Tibial artery (tissue), 4 donors: Measurements from ENCODE around the gene PIMREG.

Source experiments
- DNase-seq, 2 donors: peaks; one replicate each; pipeline ENCODE4 v3.0.0-alpha.2; 2019
- H3K27ac ChIP-seq, 2 donors: fragments of 200-600 bp; sonication (generic) in 1 of 2; 1 replicate in 1 of 2; 2 replicates in 1 of 2; pipeline ENCODE4 v1.5.1; 2018 to 2019; ENCODE audit warnings: mild to moderate bottlenecking in 1 of 2
- H3K27me3 ChIP-seq, 2 donors: fragments of 200-600 bp; sonication (generic) in 1 of 2; one replicate each; pipeline versions ENCODE4 v1.5.1 to v1.6.0; 2016 to 2019
- H3K36me3 ChIP-seq, 3 donors: fragments of 200-600 bp; sonication (generic) in 2 of 3; one replicate each; pipeline ENCODE4 v1.5.1; 2016 to 2019; ENCODE audit warnings: mild to moderate bottlenecking in 2 of 3
- H3K4me1 ChIP-seq, 4 donors: fragments of 200-600 bp; sonication (generic) in 2 of 4; 1 replicate in 3 of 4; 2 replicates in 1 of 4; pipeline ENCODE4 v1.5.1; 2016 to 2019
- H3K4me3 ChIP-seq, 2 donors: fragments of 200-600 bp; sonication (generic) in 1 of 2; 1 replicate in 1 of 2; 2 replicates in 1 of 2; pipeline ENCODE4 v1.5.1; 2018 to 2019; ENCODE audit warnings: mild to moderate bottlenecking in 2 of 2
- H3K9me3 ChIP-seq, 3 donors: fragments of 200-600 bp; sonication (generic) in 1 of 3; one replicate each; pipeline ENCODE4 v1.5.1; 2016 to 2019
- CTCF ChIP-seq, 2 experiments: fragments of 200-600 bp in 1 of 2; fragments of 450-650 bp in 1 of 2; IDR thresholded peaks; one replicate each; pipeline ENCODE4 v1.5.1; 2017 to 2019; ENCODE audit warnings: antibody characterized with exemption in 2 of 2, mild to moderate bottlenecking in 1 of 2, moderate library complexity in 1 of 2
- intact Hi-C: fragments of 100-400 bp; cut with DNase I; formaldehyde crosslinking; loops from one replicate; pipeline ENCODE4 v1.15.0; 2023; ENCODE audit warnings: low total_unique reads

Gene PIMREG

GRCh38 chr17:6423931-6424330 lies 20.3 kb upstream of the PIMREG start:
- Histone ChIP-seq H3K4me1 (no peaks in the 10 kb centered on the region), H3K9me3 (no peaks in the 10 kb centered on the region), H3K36me3 (no peaks in the 10 kb centered on the region), H3K27me3 (peaks cover 0 to 43% of the 10 kb centered on the region in 2 donors), H3K27ac (no peak overlapping the region), H3K4me3 (no peak overlapping the region)
- intact Hi-C loops, result loop anchor here (5.0 kb wide), 1 partner anchor 837 kb away; no protein-coding TSS in a partner anchor
- TF ChIP-seq CTCF (IDR thresholded peaks at IDR 0.05), result no peak
- no peak for DNase-seq

DNA sequence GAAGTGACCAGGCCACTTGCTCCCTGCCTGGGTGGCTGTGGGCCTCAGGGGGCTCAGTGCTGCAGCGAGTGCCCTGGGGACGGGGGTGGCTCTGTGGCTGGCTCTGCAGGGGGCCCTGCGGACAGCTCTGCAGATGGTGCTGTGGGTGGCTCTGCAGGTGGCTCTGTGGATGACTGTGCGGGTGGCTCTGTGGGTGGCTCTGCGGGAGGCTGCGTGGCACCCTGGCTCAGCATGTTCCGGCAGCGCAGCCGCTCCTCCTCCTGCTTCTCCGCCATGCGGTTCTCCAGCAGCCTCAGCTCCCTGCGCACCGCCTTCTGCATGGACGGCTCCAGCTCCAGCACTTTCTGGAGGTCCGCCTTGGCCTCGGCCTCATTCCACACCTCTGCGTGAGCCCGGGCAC lies 18.8 kb upstream of the PIMREG start:
- no peak for TF ChIP-seq CTCF (IDR thresholded peaks at IDR 0.05)
- intact Hi-C loops, result no loop called here
- no peak overlapping the region for H3K4me3 ChIP-seq
- no peak for DNase-seq
- H3K27me3 ChIP-seq, result peaks cover 0 to 47% of the 10 kb centered on the region in 2 donors
- H3K4me1 ChIP-seq, result no peaks in the 10 kb centered on the region
- H3K36me3 ChIP-seq, result no peaks in the 10 kb centered on the region
- H3K27ac ChIP-seq, result no peak overlapping the region
- no peaks in the 10 kb centered on the region for H3K9me3 ChIP-seq

DNA sequence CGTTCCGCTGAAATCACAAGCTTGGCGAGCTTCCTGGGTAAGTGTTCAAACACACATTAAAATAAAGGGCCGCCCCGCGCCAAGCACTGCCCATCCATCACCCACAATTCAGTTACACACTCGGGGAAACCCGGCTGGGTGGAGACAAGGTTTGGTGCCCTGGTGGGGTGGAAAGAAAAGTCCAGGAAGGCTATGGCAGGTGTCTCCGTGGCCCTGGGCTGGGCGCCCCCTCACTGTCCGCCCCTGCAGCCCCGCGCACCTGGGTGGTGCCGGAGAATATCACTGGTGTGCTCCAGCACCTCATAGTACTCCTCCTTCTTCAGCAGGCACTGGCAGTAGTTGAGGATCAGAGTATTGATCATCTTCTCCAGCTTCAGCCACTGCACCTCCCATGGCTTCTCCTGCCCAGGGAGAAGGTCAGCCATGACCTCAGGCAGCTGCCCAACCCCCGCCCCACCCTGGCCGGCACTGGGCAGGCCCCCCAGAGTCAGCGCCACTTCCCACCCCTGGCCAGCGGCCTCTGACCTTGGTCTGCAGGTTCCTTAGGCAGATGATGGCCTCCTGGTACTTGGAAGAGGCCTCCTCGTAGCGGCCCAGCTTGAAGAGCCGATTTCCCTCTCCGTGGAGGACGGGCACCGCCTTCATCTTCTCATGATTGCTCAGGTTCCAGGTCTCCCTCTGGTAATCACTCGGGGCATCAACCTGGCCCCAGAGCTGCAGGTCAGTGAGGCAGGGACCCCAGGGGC lies 17.7 kb upstream of the PIMREG start:
- Histone ChIP-seq H3K4me3 (no peak overlapping the region), H3K9me3 (peaks cover 0 to 7% (median 5%) of the 10 kb centered on the region in 3 donors), H3K27me3 (peaks cover 0 to 37% of the 10 kb centered on the region in 2 donors), H3K27ac (no peak overlapping the region), H3K4me1 (no peaks in the 10 kb centered on the region), H3K36me3 (no peaks in the 10 kb centered on the region)
- no peak for TF ChIP-seq CTCF (IDR thresholded peaks at IDR 0.05)
- no peak for DNase-seq
- intact Hi-C loops, result no loop called here

GRCh38 chr17:6427279-6427781 lies 16.9 kb upstream of the PIMREG start:
- H3K27me3 ChIP-seq, result peaks cover 0 to 34% of the 10 kb centered on the region in 2 donors
- DNase-seq, result no peak
- H3K27ac ChIP-seq, result no peak overlapping the region
- intact Hi-C loops, result no loop called here
- no peak overlapping the region for H3K4me3 ChIP-seq
- no peak for TF ChIP-seq CTCF (IDR thresholded peaks at IDR 0.05)
- peaks cover 0 to 7% (median 5%) of the 10 kb centered on the region in 3 donors for H3K9me3 ChIP-seq
- H3K36me3 ChIP-seq, result no peaks in the 10 kb centered on the region
- no peaks in the 10 kb centered on the region for H3K4me1 ChIP-seq

- TF ChIP-seq CTCF (IDR thresholded peaks at IDR 0.05), result no peak
- no peak overlapping the region for H3K27ac ChIP-seq
- no peaks in the 10 kb centered on the region for H3K36me3 ChIP-seq
- DNase-seq, result no peak
- H3K9me3 ChIP-seq, result peaks cover 0 to 7% (median 5%) of the 10 kb centered on the region in 3 donors
- intact Hi-C loops, result no loop called here
- no peak overlapping the region for H3K4me3 ChIP-seq
- no peaks in the 10 kb centered on the region for H3K4me1 ChIP-seq
- H3K27me3 ChIP-seq, result peaks cover 0 to 23% of the 10 kb centered on the region in 2 donors
Measured at GRCh38 chr17:6428207-6428965, 15.9 kb upstream of the PIMREG start.
